NCI-H1436 (cell line): ENCODE results near the gene TRIOBP.
"Not testable (repeated sequence)": the region's sequence is repeated elsewhere in the genome, so short reads cannot be mapped to it uniquely, and the experiment has no call there.

Experiments
- DNase-seq: peaks from one replicate; lab custom pipeline; 2025; lab: John Stamatoyannopoulos, UW

TRIOBP gene

DNA sequence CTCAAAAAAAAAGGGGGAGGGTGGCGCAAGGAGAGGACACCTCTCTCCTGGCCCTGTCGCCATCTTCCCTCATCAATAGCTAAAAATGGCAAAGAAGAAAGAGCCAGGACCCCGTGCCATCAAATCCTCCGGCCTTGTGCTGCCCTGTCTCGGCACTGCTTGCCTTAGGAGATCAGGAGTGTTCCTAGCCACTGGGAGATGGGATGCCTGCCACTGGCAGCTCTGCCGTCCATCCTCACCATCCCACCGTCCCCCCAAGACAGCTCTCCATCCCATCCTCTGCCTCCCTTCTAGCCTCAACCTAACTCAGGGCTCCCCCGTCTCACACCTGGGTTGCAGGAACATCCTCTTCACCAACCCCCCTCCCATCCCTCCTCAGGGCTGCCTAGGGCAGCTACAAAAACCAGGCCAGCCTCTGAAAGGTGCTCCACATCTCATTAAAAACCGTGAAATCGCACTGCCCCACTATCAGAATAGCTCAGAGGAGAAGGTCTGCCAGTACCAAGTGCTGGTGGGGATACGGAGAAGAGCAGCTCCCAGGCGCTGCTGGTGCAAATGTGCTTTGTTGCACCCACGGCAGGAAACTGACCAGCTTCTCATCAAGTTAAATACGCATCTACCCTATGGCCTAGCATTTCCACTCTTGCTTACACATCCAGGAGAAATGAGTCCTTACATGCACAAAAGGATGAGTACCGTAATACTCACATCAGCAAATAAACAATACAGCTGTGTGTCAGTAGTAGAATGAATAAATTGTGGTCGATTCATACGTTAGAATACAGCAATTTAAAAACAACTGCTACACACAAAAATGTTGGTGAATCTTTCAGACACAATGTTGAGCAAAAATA, 79.2 kb downstream of the TRIOBP start:
- no peak for DNase-seq

DNA sequence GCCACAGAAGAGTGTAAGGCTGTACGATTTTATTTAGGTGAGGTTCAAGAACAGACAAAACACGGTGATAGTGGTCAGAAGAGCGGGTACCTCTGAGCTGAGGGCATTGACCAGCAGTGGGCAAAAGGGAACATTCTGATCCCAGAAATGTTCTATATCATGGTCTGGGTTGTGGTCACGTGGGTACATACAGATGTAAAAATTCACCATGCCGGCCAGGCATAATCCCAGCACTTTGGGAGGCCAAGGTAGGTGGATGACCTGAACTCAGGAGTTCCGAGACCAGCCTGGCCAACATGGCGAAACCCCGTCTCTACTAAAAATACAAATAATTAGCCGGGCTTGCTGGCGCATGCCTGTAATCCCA, 79.8 kb downstream of the TRIOBP start:
- no peak for DNase-seq

GRCh38 chr22:37777122-37777687, 80.4 kb downstream of the TRIOBP start:
- no peak for DNase-seq

GRCh38 chr22:37778370-37779009, 81.6 kb downstream of the TRIOBP start:
- DNase-seq: no peak

GRCh38 chr22:37781434-37782059, 84.7 kb downstream of the TRIOBP start:
- DNase-seq: no peak

- DNase-seq: no peak
Measured at GRCh38 chr22:37782340-37783168, 85.7 kb downstream of the TRIOBP start.

DNA sequence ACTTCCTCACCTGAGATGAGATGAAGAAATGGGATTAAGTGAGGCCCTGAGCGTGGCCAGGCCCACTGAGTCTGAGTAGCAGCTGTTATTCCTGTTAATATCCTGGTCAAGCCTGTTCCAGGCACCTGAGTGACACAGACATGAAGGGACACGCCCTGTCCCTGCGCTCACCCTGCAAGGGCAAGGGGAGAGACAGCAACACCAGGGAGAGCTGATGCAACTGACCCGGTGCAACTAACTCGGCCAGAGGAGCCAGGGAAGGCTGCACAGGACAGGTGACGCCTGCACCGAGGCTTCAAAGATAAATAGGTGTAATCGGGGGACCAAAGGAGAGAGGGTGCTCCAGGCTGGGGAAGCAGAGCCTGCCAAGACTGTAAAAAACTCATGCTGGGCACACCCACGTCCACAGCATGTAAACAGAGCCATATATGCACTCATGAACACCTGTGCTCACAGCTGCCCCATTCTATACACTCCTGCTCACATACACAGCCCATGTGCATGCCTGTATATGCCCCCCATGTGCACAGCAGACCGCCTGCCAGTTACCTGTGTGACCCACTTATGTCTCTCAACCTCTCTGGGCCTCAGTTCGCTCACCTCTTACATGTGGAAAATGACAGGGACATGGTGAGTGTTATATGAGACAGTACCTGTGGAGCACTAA, 88.1 kb downstream of the TRIOBP start:
- no peak for DNase-seq

DNA sequence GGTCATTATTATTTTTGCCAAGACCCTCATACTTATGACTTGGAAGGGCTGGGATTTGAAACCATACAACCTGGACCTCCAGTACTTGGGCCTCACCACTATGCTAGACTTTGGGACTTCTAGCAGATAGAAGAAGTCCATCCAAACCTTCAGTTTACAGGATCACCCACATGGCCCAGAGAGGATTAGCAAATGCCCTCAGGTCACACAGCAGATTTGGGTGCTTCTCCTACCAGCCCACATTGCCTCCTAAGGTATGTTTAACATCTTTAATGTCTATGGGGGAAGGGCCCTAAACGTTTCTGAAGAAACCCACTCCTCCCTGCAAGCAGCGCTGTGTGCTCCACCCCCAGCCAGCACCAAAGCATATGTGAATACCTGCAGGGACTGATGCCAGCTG, 93.4 kb downstream of the TRIOBP start:
- no peak for DNase-seq

GRCh38 chr22:37792494-37792893, 95.6 kb downstream of the TRIOBP start:
- no peak for DNase-seq

- no peak for DNase-seq
Measured at GRCh38 chr22:37794376-37794775, 97.5 kb downstream of the TRIOBP start.

DNA sequence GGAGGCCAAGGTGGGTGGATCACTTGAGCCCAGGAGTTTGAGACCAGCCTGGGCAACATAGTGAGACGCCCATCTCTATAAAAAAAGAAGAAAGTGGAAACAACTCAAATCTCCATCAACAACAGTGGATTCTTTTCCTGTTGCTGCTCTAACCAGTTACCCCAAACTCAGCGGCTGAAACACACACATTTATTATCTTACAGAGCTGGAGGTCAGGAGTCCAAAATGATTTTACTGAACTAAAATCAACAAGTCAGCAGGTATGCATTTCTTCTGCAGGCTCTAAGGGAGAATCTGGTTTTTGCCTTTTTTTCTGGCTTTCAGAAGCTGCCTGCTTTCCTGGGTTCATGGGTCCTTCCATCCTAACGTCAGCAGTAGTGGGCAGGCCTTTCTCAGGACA, 99.2 kb downstream of the TRIOBP start:
- no peak for DNase-seq

DNA sequence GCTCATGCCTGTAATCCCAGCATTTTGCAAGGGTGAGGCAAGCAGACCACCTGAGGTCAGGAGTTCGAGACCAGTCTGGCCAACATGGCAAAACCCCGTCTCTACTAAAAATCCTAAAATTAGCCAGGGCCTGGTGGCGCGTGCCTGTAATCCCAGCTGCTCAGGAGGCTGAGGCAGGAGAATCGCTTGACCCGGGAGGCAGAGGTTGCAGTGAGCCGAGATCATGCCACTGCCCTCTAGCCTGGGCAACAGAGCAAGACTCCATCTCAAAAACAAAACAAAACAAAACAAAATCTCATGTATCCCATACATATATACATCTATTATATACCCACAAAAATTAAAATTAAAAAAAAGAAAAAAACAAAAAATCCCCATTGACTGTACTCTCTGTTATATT, 100.4 kb downstream of the TRIOBP start:
- not testable (repeated sequence) for DNase-seq

- no peak for DNase-seq
Measured at GRCh38 chr22:37797874-37798500, 101.1 kb downstream of the TRIOBP start.

DNA sequence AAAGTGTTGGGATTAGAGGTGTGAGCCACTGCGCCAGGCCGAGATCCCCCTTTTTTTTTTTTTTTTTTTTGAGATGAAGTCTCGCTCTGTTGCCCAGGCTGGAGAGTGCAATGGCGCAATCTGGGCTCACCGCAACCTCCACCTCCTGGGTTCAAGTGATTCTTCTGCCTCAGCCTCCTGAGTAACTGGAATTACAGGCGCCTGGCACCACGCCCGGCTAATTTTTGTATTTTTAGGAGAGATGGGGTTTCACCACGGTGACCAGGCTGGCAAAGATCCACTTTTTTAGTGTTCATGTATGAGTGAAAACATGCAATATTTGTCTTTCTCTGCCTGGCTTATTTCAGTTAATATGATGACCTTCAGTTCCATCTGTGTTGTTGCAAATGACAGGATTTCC, 103.1 kb downstream of the TRIOBP start:
- DNase-seq: not testable (repeated sequence)

DNA sequence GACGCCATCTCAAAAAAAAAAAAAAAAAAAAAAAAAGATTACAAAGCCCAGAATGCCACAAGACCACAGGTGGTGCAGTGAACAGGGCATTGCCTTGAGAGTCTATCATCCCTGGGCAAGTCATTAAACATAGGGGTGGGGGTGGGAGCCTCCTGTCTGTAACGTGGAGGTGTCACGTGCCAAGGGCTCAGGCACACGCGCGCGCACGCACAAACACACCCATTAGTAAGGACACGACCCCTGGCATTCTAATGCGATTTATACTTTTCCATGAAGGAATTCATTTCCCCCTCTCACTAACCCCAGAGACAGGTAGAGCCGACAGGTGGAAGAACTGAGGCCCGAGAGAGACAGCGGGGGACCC, 105.1 kb downstream of the TRIOBP start:
- no peak for DNase-seq

DNA sequence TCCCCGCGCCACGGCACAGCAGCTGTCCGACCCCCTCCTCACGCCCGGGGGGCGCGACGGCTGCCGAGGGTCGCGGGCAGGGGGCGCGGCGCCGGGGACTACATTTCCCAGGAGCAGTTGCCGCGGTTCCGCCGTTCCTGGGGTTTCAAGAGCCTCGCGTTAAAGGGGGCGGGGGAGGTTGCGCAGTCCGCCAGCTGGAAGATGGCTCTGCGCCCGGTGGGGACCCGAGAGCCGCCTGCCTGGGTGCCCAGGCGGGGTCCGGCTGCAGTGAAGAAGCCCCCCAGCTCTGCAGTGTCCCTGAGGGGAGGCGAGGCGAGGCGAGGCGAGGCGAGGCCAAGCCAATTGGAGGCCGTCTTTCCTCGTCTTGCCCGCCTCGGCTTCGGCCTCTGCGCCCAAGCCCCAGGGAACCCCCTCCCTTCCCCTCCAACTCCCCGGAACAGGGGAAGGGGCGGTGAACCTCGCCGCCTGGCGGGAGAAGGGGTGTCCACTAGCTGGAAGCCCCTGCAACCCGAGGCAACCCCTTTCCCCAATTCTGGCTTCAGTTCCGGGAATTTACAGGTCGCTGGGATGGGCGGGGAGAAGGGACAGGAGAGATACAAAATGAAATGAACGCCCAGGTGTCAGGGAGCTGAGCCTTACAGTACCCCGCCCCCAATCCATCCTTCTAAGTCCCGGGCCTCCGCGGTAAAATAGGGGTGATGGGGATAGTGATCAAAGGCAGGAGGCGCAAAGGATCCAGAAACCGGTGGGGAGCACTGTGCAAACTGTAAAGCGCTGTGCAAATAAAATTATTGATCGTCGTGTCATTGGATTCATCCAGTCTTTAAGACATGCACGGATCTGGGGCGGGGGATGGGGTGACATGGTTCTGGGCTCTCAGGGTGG, 105.7 kb downstream of the TRIOBP start:
- DNase-seq: peak; percentile 50

- DNase-seq: no peak
Measured at GRCh38 chr22:37803195-37803638, 106.4 kb downstream of the TRIOBP start.

GRCh38 chr22:37803639-37804351, 106.9 kb downstream of the TRIOBP start:
- DNase-seq: no peak

DNA sequence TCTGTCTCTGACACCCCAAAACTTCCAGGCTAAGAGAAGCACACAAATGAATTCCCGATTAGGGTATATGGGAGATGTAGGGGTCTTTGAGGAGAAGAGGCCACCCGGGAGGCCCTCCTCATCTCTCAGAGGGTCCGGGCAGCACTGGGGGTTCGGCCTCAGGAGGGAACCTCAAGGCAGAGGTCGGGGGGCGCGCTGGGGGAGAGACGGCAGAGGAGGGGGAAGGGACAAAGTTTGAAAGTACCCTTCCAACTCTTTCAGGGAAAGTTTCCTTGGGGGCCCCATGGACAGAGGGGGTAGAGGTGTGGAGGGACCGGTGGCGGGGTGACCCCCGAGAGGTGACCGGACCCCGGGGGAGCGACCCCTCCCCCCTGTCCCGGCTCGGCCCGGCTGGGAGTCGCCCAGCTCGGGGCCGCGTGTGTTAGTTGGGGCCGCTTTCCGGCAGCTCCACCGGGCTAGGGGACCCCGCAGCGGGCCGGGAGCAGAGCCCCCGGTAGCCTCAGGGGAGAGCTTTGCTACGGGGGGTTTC, 107.6 kb downstream of the TRIOBP start:
- no peak for DNase-seq
